A549 (cell line): ENCODE results near the gene DNM3. TPM values are rescaled to one million over a fixed set of nuclear protein-coding genes. Genes with fewer than 3 reads are reported as not detected.
A peak's percentile ranks its signal among the peaks of the same experiment; 100 is the strongest.

Experiments
- ATAC-seq, 2 experiments: fragments of 200-7000 bp in 1 of 2; fragments of >200 bp in 1 of 2; cut with Nextera tagmentation in 1 of 2; cut with Tn5 transposase in 1 of 2; 3 replicates each; pipeline versions ENCODE4 v1.8.0 to v1.9.1; 2018 to 2020; ENCODE audit warnings: mild to moderate bottlenecking in 1 of 2, moderate library complexity in 1 of 2
- CTCF ChIA-PET: fragments of 300-600 bp; sonication (Branson Sonifier 250); formaldehyde crosslinking; extraction: SDS; loops from one replicate; lab custom pipeline; 2021; ENCODE audit warnings: antibody characterized with exemption, inconsistent platforms; lab: Yijun Ruan, JAX
- POLR2A ChIA-PET: fragments of 350-600 bp; formaldehyde crosslinking; extraction: SDS; loops from one replicate; lab custom pipeline; 2021; ENCODE audit warnings: antibody characterized with exemption, inconsistent platforms; lab: Yijun Ruan, JAX
- DNase-seq, 2 experiments: peaks; one replicate each; pipeline versions ENCODE4 v3.0.0 to v3.0.0-alpha.2; 2011 to 2016; ENCODE audit warnings: low read depth in 1 of 2, low spot score in 1 of 2
- FAIRE-seq: peaks from 2 replicates; lab custom pipeline; 2011; peaks lifted over from hg19 to GRCh38; lab: Jason Lieb, UNC
- H3K27ac ChIP-seq, 2 experiments: fragments of >200 bp; sonication (Bioruptor Twin); formaldehyde crosslinking; 3 replicates each; pipeline ENCODE4 v1.5.1; 2016 to 2017
- H3K4me1 ChIP-seq: fragments of >200 bp; sonication (Bioruptor Twin); formaldehyde crosslinking; 3 replicates; pipeline ENCODE4 v1.6.1; 2016
- H3K4me2 ChIP-seq: fragments of >200 bp; sonication (Bioruptor Twin); formaldehyde crosslinking; 3 replicates; pipeline ENCODE4 v1.6.1; 2016
- H3K4me3 ChIP-seq: fragments of >200 bp; sonication (Bioruptor Twin); formaldehyde crosslinking; 3 replicates; pipeline ENCODE4 v1.5.1; 2016
- H3K9me3 ChIP-seq: fragments of >200 bp; sonication (Bioruptor Twin); formaldehyde crosslinking; 3 replicates; pipeline ENCODE4 v1.6.1; 2016
- BHLHE40 ChIP-seq: IDR thresholded peaks from 2 replicates; pipeline ENCODE4 v1.6.1; 2012; ENCODE audit warnings: low read depth, low read length, inconsistent platforms
- CBX2 ChIP-seq: fragments of 200-600 bp; sonication (generic); IDR thresholded peaks from 2 replicates; pipeline ENCODE4 v1.6.1; 2016; ENCODE audit warnings: low read depth, mild to moderate bottlenecking, borderline replicate concordance
- CBX8 ChIP-seq: fragments of 200-600 bp; sonication (generic); IDR thresholded peaks from 2 replicates; pipeline ENCODE4 v1.6.1; 2016
- EHMT2 ChIP-seq: fragments of 200-600 bp; sonication (generic); IDR thresholded peaks from 2 replicates; pipeline ENCODE4 v1.6.1; 2016; ENCODE audit warnings: antibody characterized with exemption, low read depth, mild to moderate bottlenecking, moderate library complexity
- EP300 ChIP-seq, 2 experiments: fragments of >200 bp; sonication (Bioruptor Twin); formaldehyde crosslinking; IDR thresholded peaks; 2 replicates in 1 of 2; 3 replicates in 1 of 2; pipeline ENCODE4 v1.6.1; 2016 to 2017
- FOSL2 ChIP-seq, 2 experiments: fragments of 450-650 bp in 1 of 2; fragments of >200 bp in 1 of 2; sonication (Bioruptor Twin) in 1 of 2; formaldehyde crosslinking; IDR thresholded peaks; 2 replicates each; pipeline versions ENCODE4 v1.5.0 to v1.6.1; 2016 to 2020; ENCODE audit warnings: mild to moderate bottlenecking in 1 of 2, moderate library complexity in 1 of 2
- GATA3 ChIP-seq: IDR thresholded peaks from 2 replicates; pipeline ENCODE4 v1.6.1; 2012; ENCODE audit warnings: borderline replicate concordance
- HEYL ChIP-seq: fragments of 250-450 bp; sonication (Bioruptor Pico); IDR thresholded peaks from 2 replicates; pipeline ENCODE4 v1.8.0; 2021; ENCODE audit warnings: mild to moderate bottlenecking, moderate library complexity
- HOXB13 ChIP-seq: fragments of 250-450 bp; sonication (Bioruptor Pico); IDR thresholded peaks from 2 replicates; pipeline ENCODE4 v1.5.0; 2020; ENCODE audit warnings: low read depth, mild to moderate bottlenecking, moderate library complexity
- JUN ChIP-seq, 2 experiments: fragments of >200 bp; sonication (Bioruptor Twin); formaldehyde crosslinking; IDR thresholded peaks; 2 replicates in 1 of 2; 3 replicates in 1 of 2; pipeline ENCODE4 v1.6.1; 2016 to 2017
- NFE2L2 ChIP-seq: fragments of 150-350 bp; conservative IDR thresholded peaks from 2 replicates; pipeline ENCODE4 v1.6.1; 2014; ENCODE audit warnings: low read length
- POLR2A ChIP-seq: IDR thresholded peaks from 2 replicates; pipeline ENCODE4 v1.6.1; 2012; ENCODE audit warnings: mild to moderate bottlenecking, low read length
- RAD21 ChIP-seq, 2 experiments: fragments of >200 bp in 1 of 2; sonication (Bioruptor Twin) in 1 of 2; formaldehyde crosslinking in 1 of 2; IDR thresholded peaks in 1 of 2; conservative IDR thresholded peaks in 1 of 2; 2 replicates in 1 of 2; 3 replicates in 1 of 2; pipeline ENCODE4 v1.6.1; 2012 to 2018; ENCODE audit warnings: inconsistent platforms in 1 of 2
- RCOR1 ChIP-seq: fragments of 150-350 bp; IDR thresholded peaks from 2 replicates; pipeline ENCODE4 v1.6.1; 2014; ENCODE audit warnings: antibody characterized with exemption, low read length, low read depth
- RFX5 ChIP-seq: fragments of 450-650 bp; IDR thresholded peaks from 2 replicates; pipeline ENCODE4 v1.7.1; 2014; ENCODE audit warnings: antibody characterized with exemption, mild to moderate bottlenecking, moderate library complexity
- RNF2 ChIP-seq: fragments of 200-600 bp; sonication (generic); IDR thresholded peaks from 2 replicates; pipeline ENCODE4 v1.6.1; 2016; ENCODE audit warnings: low read depth, mild to moderate bottlenecking, antibody characterized with exemption, moderate library complexity, borderline replicate concordance
- SREBF2 ChIP-seq: fragments of 450-650 bp; IDR thresholded peaks from 2 replicates; pipeline ENCODE4 v1.6.1; 2014; ENCODE audit warnings: mild to moderate bottlenecking, moderate library complexity
- ZC3H11A ChIP-seq: fragments of 450-650 bp; IDR thresholded peaks from 2 replicates; pipeline ENCODE4 v1.6.1; 2014; ENCODE audit warnings: antibody characterized with exemption, mild to moderate bottlenecking
- ZFP36 ChIP-seq: fragments of 450-650 bp; IDR thresholded peaks from 2 replicates; pipeline ENCODE4 v1.6.1; 2014; ENCODE audit warnings: borderline replicate concordance; ENCODE audit not compliant: partially characterized antibody
- ZSCAN20 ChIP-seq: fragments of 250-450 bp; sonication (Bioruptor Pico); IDR thresholded peaks from 2 replicates; pipeline ENCODE4 v1.8.0; 2022; ENCODE audit warnings: mild to moderate bottlenecking, moderate library complexity
- WGBS: methylation state at CpG from one replicate; pipeline ENCODE4 v1.1.6; 2017; ENCODE audit errors: missing lambda C conversion rate; 5-methylcytosine and 5-hydroxymethylcytosine counted together
- polyA plus RNA-seq, 4 experiments: library from polyadenylated mRNA; depleted of rRNA in 3 of 4; stranded (reverse); fragments of >200 nt; fragmentation: RNase III in 1 of 4; extraction: RNeasy Plus Mini Kit Qiagen cat#74134 plus additional on column Dnase treatment in 1 of 4; gene quantifications; 2 replicates in 3 of 4; 3 replicates in 1 of 4; pipeline ENCODE4 v1.2.3, GENCODE V29; 2011 to 2017
- TF ChIP-seq, protein P1 (sequence below): fragments of 150-350 bp; IDR thresholded peaks from 2 replicates; pipeline ENCODE4 v1.6.1; 2014; ENCODE audit warnings: low read depth, mild to moderate bottlenecking, low read length
- TF ChIP-seq, protein P2 (sequence below): fragments of 450-650 bp; IDR thresholded peaks from 2 replicates; pipeline ENCODE4 v1.6.1; 2014; ENCODE audit warnings: antibody characterized with exemption
- TF ChIP-seq, protein P3 (sequence below): fragments of 250-450 bp; sonication (Bioruptor Pico); IDR thresholded peaks from 2 replicates; pipeline ENCODE4 v1.5.0; 2020; ENCODE audit warnings: low read depth, mild to moderate bottlenecking, moderate library complexity
- TF ChIP-seq, protein P4 (sequence below): IDR thresholded peaks from 2 replicates; pipeline ENCODE4 v1.6.1; 2012
- TF ChIP-seq, protein P5 (sequence below): fragments of >200 bp; sonication (Bioruptor Twin); formaldehyde crosslinking; IDR thresholded peaks from 3 replicates; pipeline ENCODE4 v1.5.1; 2016
- TF ChIP-seq, protein P6 (sequence below): IDR thresholded peaks from 2 replicates; pipeline ENCODE4 v1.6.1; 2012; ENCODE audit warnings: low read depth, borderline replicate concordance

Gene DNM3
- polyA plus RNA-seq, 2 of the 4 experiments (the other 2 are of a cell fraction), result 0.57 to 1.5 TPM

DNA sequence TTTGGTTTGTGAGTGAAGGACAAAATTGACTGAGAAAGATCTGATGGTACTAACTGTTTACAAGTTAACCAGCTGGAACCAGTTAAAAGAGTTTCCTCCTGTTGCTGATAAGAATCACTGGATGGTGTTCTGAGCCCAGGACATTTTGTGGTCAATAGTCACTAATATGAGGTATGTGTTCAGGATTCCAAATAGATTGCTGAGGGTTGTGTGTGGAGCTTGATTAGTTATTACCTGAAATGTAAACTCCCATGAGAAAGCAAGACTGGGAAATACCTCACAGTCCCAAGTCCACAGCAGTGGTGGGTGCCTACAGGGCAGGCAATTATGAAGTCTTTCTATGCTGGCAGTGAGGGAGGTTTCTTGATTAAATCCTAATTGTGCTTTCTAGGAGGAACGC lies 164.6 kb downstream of the DNM3 start:
- FAIRE-seq, result no peak
- DNase-seq, result peak in 1 of 2 experiments; percentile 15
- H3K27ac ChIP-seq, result peak overlapping the region in 1 of 2 experiments; percentile 24; a peak in 1 of 6 replicates
- H3K4me2 ChIP-seq, result peak overlapping the region; percentile 19; the same call in 2 of the 3 replicates
- WGBS, result 95% methylated on average over 1 of the region's 1 CpG
- no peak for ATAC-seq
- H3K4me1 ChIP-seq, result peaks cover 8% of the 10 kb centered on the region; the same call in 1 of the 3 replicates
- H3K9me3 ChIP-seq, result peaks cover 15% of the 10 kb centered on the region
- no peak overlapping the region for H3K4me3 ChIP-seq
- POLR2A ChIA-PET, result no interaction called here
- CTCF ChIA-PET, result interaction anchor here (0.8 to 6.3 kb wide), 5 partner anchors 21 to 604 kb away, joined by 3 to 28 read pairs (median 4); partner anchors contain the start of gene PIGC
- TF ChIP-seq, protein P1, sequence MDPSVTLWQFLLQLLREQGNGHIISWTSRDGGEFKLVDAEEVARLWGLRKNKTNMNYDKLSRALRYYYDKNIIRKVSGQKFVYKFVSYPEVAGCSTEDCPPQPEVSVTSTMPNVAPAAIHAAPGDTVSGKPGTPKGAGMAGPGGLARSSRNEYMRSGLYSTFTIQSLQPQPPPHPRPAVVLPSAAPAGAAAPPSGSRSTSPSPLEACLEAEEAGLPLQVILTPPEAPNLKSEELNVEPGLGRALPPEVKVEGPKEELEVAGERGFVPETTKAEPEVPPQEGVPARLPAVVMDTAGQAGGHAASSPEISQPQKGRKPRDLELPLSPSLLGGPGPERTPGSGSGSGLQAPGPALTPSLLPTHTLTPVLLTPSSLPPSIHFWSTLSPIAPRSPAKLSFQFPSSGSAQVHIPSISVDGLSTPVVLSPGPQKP, result no peak
- peak; percentile 44; the same call in 1 of the 2 replicates for TF ChIP-seq GATA3
- TF ChIP-seq, all 56 proteins: peak for 1

DNA sequence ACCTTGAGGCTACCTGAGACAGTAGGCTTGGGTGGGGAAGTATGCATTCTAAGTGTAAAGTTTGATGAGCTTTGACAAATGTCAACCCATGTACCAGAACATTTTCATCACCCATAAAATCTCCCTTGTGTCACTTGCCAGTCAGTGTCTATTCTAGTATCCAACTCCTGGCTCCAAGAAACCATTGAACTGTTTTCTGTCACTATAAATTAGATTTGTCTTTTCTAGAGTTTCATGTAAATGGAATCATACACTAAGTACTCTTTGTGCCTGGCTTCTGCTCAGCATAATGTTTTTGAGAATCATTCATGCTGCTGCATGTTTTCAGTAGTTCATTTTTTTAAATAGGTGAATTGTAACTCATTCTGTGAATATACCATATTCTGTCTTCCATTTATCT lies 165.4 kb downstream of the DNM3 start:
- Histone ChIP-seq H3K4me1 (peaks cover 8% of the 10 kb centered on the region; the same call in 1 of the 3 replicates), H3K27ac (no peak overlapping the region), H3K9me3 (peaks cover 23% of the 10 kb centered on the region), H3K4me3 (no peak overlapping the region), H3K4me2 (no peak overlapping the region)
- DNase-seq, result no peak
- ChIA-PET CTCF (interaction anchor here (1.3 to 1.4 kb wide), 3 partner anchors 21 to 603 kb away, joined by 3 to 5 read pairs (median 4); no protein-coding TSS in a partner anchor), POLR2A (no interaction called here)
- ATAC-seq, result no peak
- TF ChIP-seq ZC3H11A (no peak), GATA3 (no peak), EP300 (IDR thresholded peaks at IDR 0.05) (no peak), NFE2L2 (no peak), RAD21 (conservative IDR thresholded peaks at IDR 0.05 in 1 of 2, IDR thresholded peaks at IDR 0.05 in 1 of 2) (no peak)
- FAIRE-seq, result peak; percentile 63

DNA sequence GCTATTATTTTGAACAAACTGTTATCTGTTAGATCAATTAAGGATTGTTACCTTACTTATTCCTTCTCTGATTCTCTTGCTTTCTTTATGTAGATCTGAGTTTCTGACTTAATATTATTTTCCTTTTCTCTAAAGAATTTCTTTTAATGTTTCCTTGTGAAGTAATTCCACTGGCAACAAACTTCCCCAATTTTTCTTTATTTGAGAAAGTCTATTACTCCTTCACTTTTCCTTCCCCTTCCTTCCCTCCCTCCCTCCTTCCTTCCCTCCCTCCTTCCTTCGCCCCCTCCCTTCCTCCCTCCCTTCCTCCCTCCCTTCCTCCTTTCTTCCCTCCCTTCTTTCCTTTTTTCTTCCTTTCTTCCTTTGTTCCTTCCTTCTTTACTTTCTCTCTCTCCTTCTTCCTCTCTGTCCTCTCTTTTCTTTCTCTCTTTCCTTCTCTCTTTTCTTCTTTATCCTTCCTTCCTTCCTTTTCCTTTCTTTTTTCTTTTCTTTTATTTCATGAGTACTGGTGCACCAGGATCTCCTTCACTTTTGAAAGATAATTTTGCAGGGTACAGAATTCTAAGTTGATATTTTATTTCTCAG lies 177.5 kb downstream of the DNM3 start:
- POLR2A ChIA-PET, result no interaction called here
- H3K4me1 ChIP-seq, result peaks cover 6% of the 10 kb centered on the region; the same call in 1 of the 3 replicates
- no CpG with 5 or more reads among the region's 1 CpG for WGBS
- DNase-seq (no peak), ATAC-seq (no peak), FAIRE-seq (no peak)
- H3K4me2 ChIP-seq, result no peak overlapping the region
- TF ChIP-seq ZSCAN20 (no peak), FOSL2 (IDR thresholded peaks at IDR 0.05) (no peak), FOSL2 (CRISPR knock-in tag; IDR thresholded peaks at IDR 0.05) (no peak)
- TF ChIP-seq, protein P2, sequence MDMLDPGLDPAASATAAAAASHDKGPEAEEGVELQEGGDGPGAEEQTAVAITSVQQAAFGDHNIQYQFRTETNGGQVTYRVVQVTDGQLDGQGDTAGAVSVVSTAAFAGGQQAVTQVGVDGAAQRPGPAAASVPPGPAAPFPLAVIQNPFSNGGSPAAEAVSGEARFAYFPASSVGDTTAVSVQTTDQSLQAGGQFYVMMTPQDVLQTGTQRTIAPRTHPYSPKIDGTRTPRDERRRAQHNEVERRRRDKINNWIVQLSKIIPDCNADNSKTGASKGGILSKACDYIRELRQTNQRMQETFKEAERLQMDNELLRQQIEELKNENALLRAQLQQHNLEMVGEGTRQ, result no peak
- H3K27ac ChIP-seq, result no peak overlapping the region
- CTCF ChIA-PET, result no interaction called here
- H3K9me3 ChIP-seq, result peaks cover 2% of the 10 kb centered on the region; the same call in 1 of the 3 replicates
- H3K4me3 ChIP-seq, result no peak overlapping the region

DNA sequence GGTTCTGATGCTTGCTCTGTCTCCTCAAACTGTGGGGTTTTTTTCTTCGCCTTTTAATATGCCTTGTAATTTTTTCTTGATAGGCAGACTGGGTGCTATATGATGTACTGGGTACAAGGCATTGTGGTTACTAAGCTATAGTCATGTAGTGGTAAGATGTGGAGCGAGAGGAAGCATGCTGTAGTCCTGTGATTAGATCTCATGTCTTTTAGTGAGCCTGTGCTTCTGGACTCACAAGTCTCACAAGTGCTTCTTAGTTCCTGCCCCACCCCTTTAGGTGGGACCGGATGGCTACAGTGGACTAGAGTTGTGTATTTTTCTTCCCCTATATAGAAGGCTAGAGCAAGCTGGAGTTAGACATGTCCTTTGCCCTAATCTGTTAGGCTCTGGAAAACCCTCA lies 178.7 kb downstream of the DNM3 start:
- WGBS, result 77% methylated on average over 3 of the region's 3 CpGs
- H3K4me3 ChIP-seq, result no peak overlapping the region
- no peak for FAIRE-seq
- peaks cover 2% of the 10 kb centered on the region; the same call in 1 of the 3 replicates for H3K9me3 ChIP-seq
- no peak for DNase-seq
- peaks cover 6% of the 10 kb centered on the region; the same call in 1 of the 3 replicates for H3K4me1 ChIP-seq
- no peak for ATAC-seq
- H3K27ac ChIP-seq, result no peak overlapping the region
- CTCF ChIA-PET, result interaction anchor here (1.5 kb wide), 1 partner anchor 21 kb away, joined by 3 read pairs; no protein-coding TSS in a partner anchor
- H3K4me2 ChIP-seq, result no peak overlapping the region
- POLR2A ChIA-PET, result no interaction called here
- TF ChIP-seq, protein P3, sequence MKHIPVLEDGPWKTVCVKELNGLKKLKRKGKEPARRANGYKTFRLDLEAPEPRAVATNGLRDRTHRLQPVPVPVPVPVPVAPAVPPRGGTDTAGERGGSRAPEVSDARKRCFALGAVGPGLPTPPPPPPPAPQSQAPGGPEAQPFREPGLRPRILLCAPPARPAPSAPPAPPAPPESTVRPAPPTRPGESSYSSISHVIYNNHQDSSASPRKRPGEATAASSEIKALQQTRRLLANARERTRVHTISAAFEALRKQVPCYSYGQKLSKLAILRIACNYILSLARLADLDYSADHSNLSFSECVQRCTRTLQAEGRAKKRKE (CRISPR knock-in tag), result no peak
- TF ChIP-seq ZFP36, result no peak
- TF ChIP-seq HOXB13 (CRISPR knock-in tag), result no peak
- no peak for TF ChIP-seq CBX8
- no peak for TF ChIP-seq POLR2A
- TF ChIP-seq SREBF2, result no peak
- TF ChIP-seq, protein P4, sequence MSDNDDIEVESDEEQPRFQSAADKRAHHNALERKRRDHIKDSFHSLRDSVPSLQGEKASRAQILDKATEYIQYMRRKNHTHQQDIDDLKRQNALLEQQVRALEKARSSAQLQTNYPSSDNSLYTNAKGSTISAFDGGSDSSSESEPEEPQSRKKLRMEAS, result no peak
- TF ChIP-seq, protein P5, sequence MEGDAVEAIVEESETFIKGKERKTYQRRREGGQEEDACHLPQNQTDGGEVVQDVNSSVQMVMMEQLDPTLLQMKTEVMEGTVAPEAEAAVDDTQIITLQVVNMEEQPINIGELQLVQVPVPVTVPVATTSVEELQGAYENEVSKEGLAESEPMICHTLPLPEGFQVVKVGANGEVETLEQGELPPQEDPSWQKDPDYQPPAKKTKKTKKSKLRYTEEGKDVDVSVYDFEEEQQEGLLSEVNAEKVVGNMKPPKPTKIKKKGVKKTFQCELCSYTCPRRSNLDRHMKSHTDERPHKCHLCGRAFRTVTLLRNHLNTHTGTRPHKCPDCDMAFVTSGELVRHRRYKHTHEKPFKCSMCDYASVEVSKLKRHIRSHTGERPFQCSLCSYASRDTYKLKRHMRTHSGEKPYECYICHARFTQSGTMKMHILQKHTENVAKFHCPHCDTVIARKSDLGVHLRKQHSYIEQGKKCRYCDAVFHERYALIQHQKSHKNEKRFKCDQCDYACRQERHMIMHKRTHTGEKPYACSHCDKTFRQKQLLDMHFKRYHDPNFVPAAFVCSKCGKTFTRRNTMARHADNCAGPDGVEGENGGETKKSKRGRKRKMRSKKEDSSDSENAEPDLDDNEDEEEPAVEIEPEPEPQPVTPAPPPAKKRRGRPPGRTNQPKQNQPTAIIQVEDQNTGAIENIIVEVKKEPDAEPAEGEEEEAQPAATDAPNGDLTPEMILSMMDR, result no peak
- no peak for TF ChIP-seq JUN (IDR thresholded peaks at IDR 0.05)
- TF ChIP-seq RCOR1, result no peak
- no peak for TF ChIP-seq HEYL (CRISPR knock-in tag)
- TF ChIP-seq, protein P6, sequence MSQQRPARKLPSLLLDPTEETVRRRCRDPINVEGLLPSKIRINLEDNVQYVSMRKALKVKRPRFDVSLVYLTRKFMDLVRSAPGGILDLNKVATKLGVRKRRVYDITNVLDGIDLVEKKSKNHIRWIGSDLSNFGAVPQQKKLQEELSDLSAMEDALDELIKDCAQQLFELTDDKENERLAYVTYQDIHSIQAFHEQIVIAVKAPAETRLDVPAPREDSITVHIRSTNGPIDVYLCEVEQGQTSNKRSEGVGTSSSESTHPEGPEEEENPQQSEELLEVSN, result no peak
- TF ChIP-seq EHMT2, result no peak
- TF ChIP-seq CBX2, result no peak
- TF ChIP-seq RFX5, result no peak
- TF ChIP-seq RNF2, result no peak
- no peak for TF ChIP-seq BHLHE40
